ENCODE measurements around the gene N4BP2L2. TPM values are rescaled to one million over a fixed set of nuclear protein-coding genes. Genes with fewer than 3 reads are reported as not detected.

N4BP2L2 gene
- total and polyA plus RNA-seq, 5 donors = 63.2 to 180 (median 151) TPM

GRCh38 chr13:32403108-32403507 is 135.5 kb downstream of the N4BP2L2 start:
- no peaks in the 10 kb centered on the region for H3K4me1 ChIP-seq (ENCODE audit: control insufficient read depth, insufficient read depth, low read length)
- H3K27me3 ChIP-seq (ENCODE audit: control insufficient read depth, insufficient read depth) = no peaks in the 10 kb centered on the region
- WGBS = 88% methylated on average over 4 of the region's 4 CpGs
- no peak overlapping the region for H3K27ac ChIP-seq (ENCODE audit: low read length)
- H3K9me3 ChIP-seq (ENCODE audit: control insufficient read depth, low read length) = no peaks in the 10 kb centered on the region
- no peak for ATAC-seq
- no peak overlapping the region for H3K4me3 ChIP-seq (ENCODE audit: low read length)
- DNase-seq = no peak
- intact Hi-C loops (cut with DNase I) = no loop called here

GRCh38 chr13:32391101-32391619 is 147.4 kb downstream of the N4BP2L2 start:
- ATAC-seq (no peak), DNase-seq (no peak)
- intact Hi-C loops (cut with DNase I) = no loop called here
- H3K27ac ChIP-seq (ENCODE audit: low read length) = no peak overlapping the region
- WGBS = 71% methylated on average over 4 of the region's 4 CpGs
- H3K9me3 ChIP-seq (ENCODE audit: control insufficient read depth, low read length) = no peaks in the 10 kb centered on the region
- H3K4me1 ChIP-seq (ENCODE audit: control insufficient read depth, insufficient read depth, low read length) = no peaks in the 10 kb centered on the region
- H3K27me3 ChIP-seq (ENCODE audit: control insufficient read depth, insufficient read depth) = no peaks in the 10 kb centered on the region
- H3K4me3 ChIP-seq (ENCODE audit: low read length) = no peak overlapping the region

- ATAC-seq (no peak), DNase-seq (no peak)
- Histone ChIP-seq H3K9me3 (ENCODE audit: control insufficient read depth, low read length) (no peaks in the 10 kb centered on the region), H3K27me3 (ENCODE audit: control insufficient read depth, insufficient read depth) (no peaks in the 10 kb centered on the region), H3K4me3 (ENCODE audit: low read length) (no peak overlapping the region), H3K27ac (ENCODE audit: low read length) (no peak overlapping the region), H3K4me1 (ENCODE audit: control insufficient read depth, insufficient read depth, low read length) (no peaks in the 10 kb centered on the region)
- WGBS = 86% methylated on average over 1 of the region's 1 CpG
- intact Hi-C loops (cut with DNase I) = no loop called here
Measured at GRCh38 chr13:32390484-32390883, 148.1 kb downstream of the N4BP2L2 start.

GRCh38 chr13:32390048-32390447 is 148.5 kb downstream of the N4BP2L2 start:
- Histone ChIP-seq H3K4me3 (ENCODE audit: low read length) (no peak overlapping the region), H3K4me1 (ENCODE audit: control insufficient read depth, insufficient read depth, low read length) (no peaks in the 10 kb centered on the region), H3K9me3 (ENCODE audit: control insufficient read depth, low read length) (no peaks in the 10 kb centered on the region), H3K27me3 (ENCODE audit: control insufficient read depth, insufficient read depth) (no peaks in the 10 kb centered on the region), H3K27ac (ENCODE audit: low read length) (no peak overlapping the region)
- DNase-seq = no peak
- 75% methylated on average over 4 of the region's 4 CpGs for WGBS
- ATAC-seq = no peak
- intact Hi-C loops (cut with DNase I) = no loop called here

- intact Hi-C loops (cut with DNase I) = loop anchor here in 1 of 4 donors (10.0 kb wide), 1 partner anchor 189 kb away; no protein-coding TSS in a partner anchor
Measured at GRCh38 chr13:32385410-32385809, 153.2 kb downstream of the N4BP2L2 start.

GRCh38 chr13:32384702-32385101 is 153.9 kb downstream of the N4BP2L2 start:
- no peak overlapping the region for H3K27ac ChIP-seq (ENCODE audit: low read length)
- intact Hi-C loops (cut with DNase I) = loop anchor here in 2 of 4 donors (5.0 to 10.0 kb wide), 2 partner anchors 190 to 198 kb away; no protein-coding TSS in a partner anchor
- no peaks in the 10 kb centered on the region for H3K9me3 ChIP-seq (ENCODE audit: control insufficient read depth, low read length)
- no peak for DNase-seq
- H3K4me1 ChIP-seq (ENCODE audit: control insufficient read depth, insufficient read depth, low read length) = no peaks in the 10 kb centered on the region
- no peak overlapping the region for H3K4me3 ChIP-seq (ENCODE audit: low read length)
- ATAC-seq = no peak
- 92% methylated on average over 2 of the region's 2 CpGs for WGBS
- no peaks in the 10 kb centered on the region for H3K27me3 ChIP-seq (ENCODE audit: control insufficient read depth, insufficient read depth)

More at GRCh38 chr13:32385410-32385809, 153.2 kb downstream of the N4BP2L2 start:
- Histone ChIP-seq H3K27me3 (ENCODE audit: control insufficient read depth, insufficient read depth) (no peaks in the 10 kb centered on the region), H3K27ac (ENCODE audit: low read length) (no peak overlapping the region), H3K4me3 (ENCODE audit: low read length) (no peak overlapping the region), H3K9me3 (ENCODE audit: control insufficient read depth, low read length) (no peaks in the 10 kb centered on the region), H3K4me1 (ENCODE audit: control insufficient read depth, insufficient read depth, low read length) (no peaks in the 10 kb centered on the region)
- DNase-seq (no peak), ATAC-seq (no peak)

GRCh38 chr13:32383836-32384618 is 154.6 kb downstream of the N4BP2L2 start:
- 76% methylated on average over 5 of the region's 5 CpGs for WGBS
- DNase-seq (no peak), ATAC-seq (no peak)
- H3K9me3 ChIP-seq (ENCODE audit: control insufficient read depth, low read length) = no peaks in the 10 kb centered on the region
- no peak overlapping the region for H3K4me3 ChIP-seq (ENCODE audit: low read length)
- intact Hi-C loops (cut with DNase I) = loop anchor here in 2 of 4 donors (5.0 to 10.0 kb wide), 2 partner anchors 191 to 198 kb away; no protein-coding TSS in a partner anchor
- H3K27me3 ChIP-seq (ENCODE audit: control insufficient read depth, insufficient read depth) = no peaks in the 10 kb centered on the region
- H3K27ac ChIP-seq (ENCODE audit: low read length) = no peak overlapping the region
- no peaks in the 10 kb centered on the region for H3K4me1 ChIP-seq (ENCODE audit: control insufficient read depth, insufficient read depth, low read length)

Other genes starting within 250 kb of the N4BP2L2 start
- not detected for gene ZAR1L, start 223.4 kb downstream of the N4BP2L2 start, total RNA-seq
- gene ZAR1L, start 223.4 kb downstream of the N4BP2L2 start, polyA plus RNA-seq = not detected
- 1 to 10 TPM in 3 of 4 donors, under 1 TPM in 1; 0.51 to 1.2 (median 1.1) TPM for gene BRCA2, start 223.3 kb downstream of the N4BP2L2 start, total RNA-seq
- gene BRCA2, start 223.3 kb downstream of the N4BP2L2 start, polyA plus RNA-seq = 0.07 TPM
- gene N4BP2L1, start 110.7 kb downstream of the N4BP2L2 start, total RNA-seq = 1 to 10 TPM; 4.6 to 6.5 (median 5.0) TPM
- 6.9 TPM for gene N4BP2L1, start 110.7 kb downstream of the N4BP2L2 start, polyA plus RNA-seq
- gene PDS5B, start 47.7 kb upstream of the N4BP2L2 start, total RNA-seq = 10 to 100 TPM; 22.3 to 30.7 (median 27.3) TPM
- gene PDS5B, start 47.7 kb upstream of the N4BP2L2 start, polyA plus RNA-seq = 5.5 TPM

All from right cardiac atrium (tissue), 5 donors.